M059J (cell line): ENCODE measurements around the gene RNF213. TPM values are rescaled to one million over a fixed set of nuclear protein-coding genes. Genes with fewer than 3 reads are reported as not detected.
"Not testable (repeated sequence)": the region's sequence is repeated elsewhere in the genome, so short reads cannot be mapped to it uniquely, and the experiment has no call there.

ENCODE experiments used
- DNase-seq: peaks from one replicate; pipeline ENCODE4 v3.0.0-alpha.2; 2012; ENCODE audit warnings: low read depth
- total RNA-seq: library from RNA; depleted of rRNA; stranded (reverse); fragments of >200 nt; shearing (Covaris generic); gene quantifications from 2 replicates; pipeline ENCODE4 v1.2.3, GENCODE V29; 2014

RNF213 gene
- total RNA-seq, 1 experiment from 2014 or later = 66.4 TPM

GRCh38 chr17:80291691-80292487, 31.2 kb downstream of the RNF213 start:
- DNase-seq = no peak

- peak; percentile 15 for DNase-seq
These were observed 31.9 kb downstream of the RNF213 start for GRCh38 chr17:80292521-80292971.

GRCh38 chr17:80294210-80294609, 33.6 kb downstream of the RNF213 start:
- DNase-seq = no peak

GRCh38 chr17:80294653-80295052, 34.0 kb downstream of the RNF213 start:
- no peak for DNase-seq

GRCh38 chr17:80295146-80295545, 34.5 kb downstream of the RNF213 start:
- DNase-seq = no peak

- DNase-seq = no peak
These were observed 34.9 kb downstream of the RNF213 start for GRCh38 chr17:80295559-80295958.

- no peak for DNase-seq
These were observed 35.6 kb downstream of the RNF213 start for GRCh38 chr17:80296221-80296620.

GRCh38 chr17:80297996-80298560, 37.4 kb downstream of the RNF213 start:
- DNase-seq = no peak

- not testable (repeated sequence) for DNase-seq
These were observed 38.9 kb downstream of the RNF213 start for GRCh38 chr17:80299350-80300100.

GRCh38 chr17:80300756-80301155, 40.1 kb downstream of the RNF213 start:
- not testable (repeated sequence) for DNase-seq

GRCh38 chr17:80303824-80304223, 43.2 kb downstream of the RNF213 start:
- no peak for DNase-seq

- DNase-seq = no peak
These were observed 47.5 kb downstream of the RNF213 start for GRCh38 chr17:80307994-80308691.

GRCh38 chr17:80308692-80309517, 48.3 kb downstream of the RNF213 start:
- DNase-seq = no peak

GRCh38 chr17:80311216-80311827, 50.7 kb downstream of the RNF213 start:
- no peak for DNase-seq

- no peak for DNase-seq
These were observed 52.0 kb downstream of the RNF213 start for GRCh38 chr17:80312621-80313135.

- no peak for DNase-seq
These were observed 52.6 kb downstream of the RNF213 start for GRCh38 chr17:80313160-80313829.

GRCh38 chr17:80313946-80314345, 53.3 kb downstream of the RNF213 start:
- not testable (repeated sequence) for DNase-seq

- no peak for DNase-seq
These were observed 55.0 kb downstream of the RNF213 start for GRCh38 chr17:80315517-80316182.

- no peak for DNase-seq
These were observed 55.8 kb downstream of the RNF213 start for GRCh38 chr17:80316431-80316830.
